NCI-H1092 treated with DMSO at 0.1 percent for 48 hours (cell line): ENCODE results near the gene NMT2.

ENCODE experiments used
- DNase-seq: peaks from one replicate; lab custom pipeline; 2025; lab: John Stamatoyannopoulos, UW

Gene NMT2

DNA sequence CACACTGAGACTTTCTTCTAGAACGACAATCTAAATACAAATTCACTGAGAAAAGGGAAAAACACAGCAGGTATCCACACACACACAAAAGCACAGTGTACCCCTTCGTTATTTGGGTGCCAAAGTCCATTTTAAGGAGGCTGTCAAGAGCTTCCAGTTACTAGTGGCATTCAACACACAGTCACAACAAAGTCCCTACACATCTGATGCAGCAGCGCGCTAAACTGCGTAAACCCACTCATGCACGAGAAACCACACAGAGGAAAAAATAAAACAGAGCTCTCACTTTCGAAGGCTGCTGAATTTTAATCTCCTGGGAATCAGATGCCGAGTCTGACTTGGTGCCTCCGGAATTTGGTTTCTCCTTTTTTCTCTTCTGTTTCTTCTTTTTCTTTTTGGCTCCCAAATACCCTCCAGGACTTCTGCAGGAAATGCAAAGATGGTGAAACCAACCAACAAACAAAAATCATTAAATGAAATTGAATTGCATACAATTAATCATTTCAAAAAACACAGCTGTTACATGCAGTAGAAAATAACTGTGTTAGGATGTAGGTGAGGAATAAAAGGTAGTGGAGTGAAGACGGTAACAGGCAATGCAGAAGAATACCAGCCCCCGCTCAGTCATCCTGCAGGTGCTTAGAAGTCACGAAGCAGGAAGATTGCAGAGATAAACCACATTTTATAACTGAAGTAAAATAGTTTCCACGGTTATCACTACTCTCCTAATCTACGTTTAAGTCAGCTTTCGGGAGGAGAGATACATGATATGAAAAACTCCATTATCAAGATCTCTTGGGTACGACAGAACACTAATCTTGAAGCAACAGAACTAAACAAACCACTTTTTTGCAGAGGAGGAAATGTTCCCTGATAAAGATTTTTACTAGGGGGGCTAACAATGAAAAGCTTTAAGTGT lies 27.1 kb downstream of the NMT2 start:
- no peak for DNase-seq

DNA sequence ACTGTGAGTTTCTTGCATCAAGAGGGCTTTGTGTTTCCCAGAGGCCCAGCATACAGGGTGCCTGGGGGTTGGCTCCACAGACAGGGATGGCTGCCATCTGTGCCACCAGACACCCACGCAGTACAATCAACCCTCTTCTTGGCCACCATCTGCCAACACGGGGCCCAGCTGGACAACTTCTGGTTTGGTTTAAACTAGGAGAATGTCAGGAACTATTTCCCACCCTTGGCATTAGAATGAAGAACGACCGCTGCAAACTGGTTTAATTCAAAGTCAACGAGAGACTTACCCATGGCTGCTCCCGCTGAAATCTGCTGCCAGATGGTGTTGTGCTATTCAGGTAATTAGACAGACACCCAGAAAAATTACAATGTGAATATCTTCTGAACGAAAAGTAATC lies 27.8 kb downstream of the NMT2 start:
- DNase-seq = no peak

DNA sequence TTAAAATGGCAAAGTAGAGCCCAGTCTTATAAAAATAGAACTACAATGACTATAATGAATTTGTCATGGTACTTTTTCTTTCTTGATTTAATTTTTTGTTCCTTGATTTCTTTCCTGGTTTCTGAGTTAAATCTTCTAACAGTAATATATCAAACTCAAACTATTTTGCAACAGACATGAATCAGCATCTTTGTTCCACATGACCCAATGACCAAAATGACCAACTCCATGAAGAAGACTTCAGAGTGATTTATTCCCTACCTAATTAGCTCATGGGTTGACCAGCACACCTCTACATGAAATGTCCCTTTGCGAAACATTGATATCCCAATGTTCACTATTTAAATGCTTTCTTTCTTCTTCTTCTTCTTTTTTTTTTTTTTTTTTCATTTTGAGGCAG lies 30.9 kb downstream of the NMT2 start:
- no peak for DNase-seq

DNA sequence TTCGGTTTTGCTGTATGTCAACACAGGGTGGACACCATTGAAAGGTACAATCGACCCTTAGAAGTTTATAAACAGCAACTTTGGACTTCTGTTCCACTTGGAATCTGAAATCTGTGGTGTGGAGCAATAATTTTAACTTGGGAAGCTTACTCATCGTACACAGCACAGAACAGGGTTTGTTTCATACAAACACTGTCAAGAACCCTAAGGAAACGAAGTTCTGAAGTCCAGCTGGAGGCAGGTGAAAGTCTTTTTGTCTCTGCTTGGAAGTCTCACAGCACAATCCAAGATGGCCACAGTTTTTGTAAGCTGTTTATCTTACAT lies 31.5 kb downstream of the NMT2 start:
- no peak for DNase-seq

DNA sequence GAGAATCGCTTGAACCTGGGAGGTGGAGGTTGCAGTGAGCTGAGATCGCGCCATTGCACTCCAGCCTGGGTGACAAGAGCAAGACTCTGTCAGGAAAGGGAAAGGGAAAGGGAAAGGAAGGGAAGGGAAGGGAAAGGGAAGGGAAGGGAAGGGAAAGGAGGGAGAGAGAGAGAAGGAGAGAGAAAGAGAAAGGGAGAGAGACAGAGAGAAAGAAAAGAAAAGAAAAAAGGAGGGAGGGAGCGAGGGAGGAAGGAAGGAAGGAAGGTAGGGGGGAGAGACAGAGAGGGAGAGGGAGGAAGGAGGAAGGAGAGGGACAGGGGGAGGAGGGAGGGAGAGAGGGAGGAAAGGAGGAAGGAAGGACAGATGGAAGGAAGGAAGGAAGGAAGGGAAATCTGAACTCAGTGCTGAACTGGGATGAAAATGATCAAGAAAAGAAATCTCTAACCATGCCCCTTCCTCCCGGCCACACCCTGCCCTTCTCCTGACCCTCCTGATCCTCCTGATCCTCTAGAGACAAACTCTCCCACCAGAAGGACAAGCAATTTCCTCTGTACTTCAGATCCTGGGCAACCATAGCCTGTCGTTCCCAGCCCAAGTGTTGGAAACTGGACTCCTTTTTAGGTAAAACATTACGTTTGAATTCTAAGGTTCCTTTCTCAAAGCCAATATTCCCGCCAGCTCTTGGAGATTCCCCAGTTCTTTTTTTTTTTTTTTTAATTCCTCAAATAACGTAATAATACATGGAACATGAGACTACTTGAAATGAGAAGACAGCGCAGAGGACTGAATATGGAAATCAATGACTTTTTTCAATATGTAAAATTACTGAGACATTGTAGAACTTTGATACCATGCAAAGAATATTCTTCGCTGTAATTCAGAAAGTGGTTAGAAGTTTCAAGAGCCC lies 32.1 kb downstream of the NMT2 start:
- no peak for DNase-seq

DNA sequence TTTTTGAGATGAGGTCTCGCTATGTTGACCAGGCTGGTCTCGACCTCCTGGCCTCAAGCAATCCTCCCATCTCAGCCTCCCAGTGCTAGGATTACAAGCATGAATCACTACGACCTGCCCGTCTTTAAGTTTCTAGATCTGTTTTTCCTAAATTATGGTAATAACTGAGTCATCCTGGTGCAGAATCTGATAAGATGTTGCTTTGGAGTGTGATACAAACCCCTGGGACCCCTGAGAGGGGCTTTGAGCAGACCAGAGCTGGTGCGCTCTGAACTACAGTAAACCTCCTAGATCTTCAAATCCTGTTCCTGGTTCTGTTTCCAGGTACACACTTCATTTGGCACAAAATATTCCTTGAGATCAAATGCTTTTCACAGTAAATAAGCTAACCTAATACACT lies 37.2 kb downstream of the NMT2 start:
- DNase-seq = no peak

DNA sequence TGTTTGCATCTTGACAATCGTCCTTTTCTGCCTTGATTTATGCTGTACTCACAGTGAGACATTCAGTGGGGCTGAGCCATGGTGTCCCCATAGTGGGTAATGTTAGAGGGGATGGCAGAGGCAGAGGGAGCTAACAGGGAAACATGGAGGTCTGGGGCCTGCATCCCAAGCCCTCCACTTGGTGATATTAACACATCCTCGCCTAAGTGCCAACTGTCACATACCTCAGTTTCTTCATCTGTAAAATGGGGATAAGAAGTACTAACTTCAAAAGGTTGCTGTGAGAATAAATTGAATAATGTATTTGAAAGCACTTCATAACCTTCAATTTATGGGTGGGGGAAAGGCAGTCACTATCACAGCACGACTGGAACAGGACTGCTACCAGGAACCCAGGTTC lies 43.6 kb downstream of the NMT2 start:
- no peak for DNase-seq

DNA sequence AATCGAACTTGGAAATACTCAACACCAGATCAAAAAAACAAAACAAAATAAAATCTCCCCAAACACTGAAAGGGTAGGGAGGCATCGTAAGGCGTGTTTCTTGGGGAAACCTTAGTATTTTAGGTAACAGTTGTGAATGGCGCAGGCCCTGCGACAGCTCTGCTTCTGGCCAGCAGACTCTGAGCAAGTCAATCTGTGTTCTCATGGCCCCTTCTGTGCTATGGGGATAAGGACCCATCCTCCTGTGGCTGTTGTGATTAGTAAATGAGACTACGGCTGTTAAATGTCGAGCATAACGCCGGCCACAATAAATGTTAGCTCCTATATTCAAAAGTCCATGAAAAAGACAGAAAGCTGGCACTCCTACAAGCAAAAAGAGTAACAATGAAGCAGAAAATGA lies 44.3 kb downstream of the NMT2 start:
- DNase-seq = no peak

DNA sequence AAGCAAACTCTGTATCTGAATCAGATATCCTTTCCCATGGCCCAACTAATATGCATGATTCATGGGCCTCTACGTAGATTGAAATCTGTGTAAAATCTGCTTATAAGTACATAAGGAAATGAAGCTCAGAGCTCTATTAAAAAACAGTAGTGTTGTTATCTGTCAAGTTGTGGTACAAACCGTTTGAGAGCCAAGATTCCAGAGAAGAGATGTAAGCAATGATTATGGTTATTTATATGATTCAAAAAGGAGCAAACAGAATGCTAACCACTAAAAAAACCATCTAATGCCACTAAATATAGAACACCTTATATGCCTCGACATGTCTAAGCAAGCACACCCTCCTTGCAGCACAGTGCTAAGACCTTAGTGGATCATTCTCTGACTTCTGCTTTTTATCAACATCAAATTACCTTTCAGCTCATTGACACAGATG lies 44.7 kb downstream of the NMT2 start:
- no peak for DNase-seq

DNA sequence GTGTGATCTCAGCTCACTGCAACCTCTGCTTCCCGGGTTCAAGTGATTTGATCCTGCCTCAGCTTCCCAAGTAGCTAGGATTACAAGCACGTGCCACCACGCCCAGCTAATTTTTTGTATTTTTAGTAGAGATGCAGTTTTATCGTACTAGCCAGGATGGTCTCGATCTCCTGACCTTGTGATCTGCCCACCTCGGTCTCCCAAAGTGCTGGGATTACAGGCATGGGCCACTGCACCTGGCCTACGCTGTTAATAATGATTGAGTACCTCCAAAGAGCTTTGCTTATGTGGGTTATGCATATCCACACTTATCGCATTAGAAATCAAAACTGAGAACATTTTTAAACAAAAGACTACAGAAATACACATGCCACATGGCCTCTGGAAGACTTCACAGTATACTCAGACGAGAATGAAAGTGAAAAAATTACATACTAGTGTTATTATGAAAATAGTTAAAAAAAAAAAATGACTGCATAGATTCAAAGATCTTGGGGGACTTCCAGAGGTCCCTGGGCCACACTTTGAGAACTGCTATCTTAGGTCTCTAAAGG lies 45.9 kb downstream of the NMT2 start:
- DNase-seq = no peak

DNA sequence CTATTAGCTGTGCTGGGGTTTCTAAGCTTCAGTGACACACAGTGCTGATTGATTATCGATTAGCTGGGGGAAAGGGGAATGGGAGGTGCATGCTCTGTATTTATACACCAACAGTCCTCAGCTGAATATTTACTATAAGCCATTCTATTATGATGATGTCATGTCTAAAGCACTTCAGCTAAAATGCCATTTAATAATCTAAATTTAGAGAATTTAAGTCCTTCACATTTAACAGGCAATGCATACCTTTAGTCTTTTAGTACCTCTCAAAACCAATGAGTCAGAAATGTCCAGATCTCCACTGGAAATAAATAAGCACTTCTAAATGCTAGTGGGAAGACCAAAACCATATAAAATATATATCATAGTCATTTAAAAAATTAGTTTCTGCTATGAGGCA lies 46.8 kb downstream of the NMT2 start:
- DNase-seq = no peak

DNA sequence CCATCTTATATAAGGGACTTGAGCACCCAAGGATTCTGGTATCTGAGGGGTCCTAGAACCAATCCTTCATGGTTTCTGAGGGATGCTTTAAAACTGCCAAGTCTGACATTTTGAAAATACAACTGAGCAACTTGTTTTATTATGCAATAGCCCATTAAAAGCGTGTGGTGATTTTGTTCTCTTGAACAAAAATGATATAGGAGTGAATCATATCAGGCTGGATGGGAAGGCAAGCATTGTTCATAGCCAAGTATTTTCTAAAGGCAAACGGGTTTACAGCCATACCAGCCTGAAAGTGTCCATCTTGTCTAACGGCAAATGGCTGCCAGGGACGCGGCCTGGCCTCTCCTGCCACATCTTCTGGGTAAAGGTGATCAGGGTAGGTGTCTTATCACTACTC lies 48.0 kb downstream of the NMT2 start:
- no peak for DNase-seq

DNA sequence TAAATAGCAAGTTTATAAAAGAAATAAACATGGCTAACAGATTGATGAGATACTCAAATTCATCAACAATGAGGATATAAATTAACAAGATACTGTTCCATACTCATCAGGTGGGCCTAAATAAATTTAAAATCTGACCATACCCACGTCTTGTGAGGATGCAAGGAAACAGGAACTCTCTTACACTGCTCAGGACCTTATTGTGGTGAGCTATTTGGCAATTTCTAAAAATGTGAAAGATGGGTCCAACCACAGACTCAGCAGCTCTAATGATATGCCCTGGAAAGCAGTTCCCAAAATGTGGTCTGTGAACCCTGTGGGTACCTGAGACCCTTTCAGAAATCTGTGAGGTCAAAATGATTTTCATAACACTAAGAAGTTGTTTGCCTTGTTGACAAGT lies 49.9 kb downstream of the NMT2 start:
- DNase-seq = no peak

DNA sequence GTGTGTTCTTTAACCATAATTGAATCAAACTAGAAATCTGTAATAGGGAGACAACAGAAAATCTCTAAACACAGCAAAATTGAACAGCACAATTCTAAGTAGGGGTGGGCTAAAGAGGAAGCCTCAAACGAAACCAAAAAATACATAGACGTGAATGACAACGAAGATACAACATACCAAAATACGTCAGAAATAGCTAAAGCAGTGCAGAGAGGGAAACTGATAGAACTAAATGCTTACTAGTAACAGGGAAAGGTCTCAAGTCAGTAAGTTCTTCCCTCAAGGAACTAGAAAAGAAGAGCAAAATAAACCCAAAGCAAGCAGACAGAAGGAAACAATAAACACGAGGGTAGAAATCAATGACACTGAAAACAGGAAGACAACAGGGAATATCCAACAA lies 52.3 kb downstream of the NMT2 start:
- no peak for DNase-seq

DNA sequence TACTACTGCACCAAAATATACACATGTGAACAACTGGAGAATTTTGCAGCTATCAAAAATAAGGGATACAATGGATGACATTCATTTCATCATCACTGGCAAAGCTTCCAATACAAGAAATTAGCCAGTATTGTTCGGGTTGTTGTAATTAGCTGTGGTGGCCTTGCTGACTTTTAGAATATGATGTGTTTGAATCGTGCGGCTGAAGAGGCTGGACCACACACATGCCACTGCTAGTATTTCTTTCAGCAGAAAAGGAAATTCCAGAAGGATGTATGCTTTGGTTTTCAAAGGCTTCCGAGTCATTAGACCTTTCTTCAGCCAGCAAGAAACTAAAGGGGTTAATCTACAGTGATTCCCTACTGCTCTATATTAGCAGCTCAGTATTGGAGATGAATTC lies 54.7 kb downstream of the NMT2 start:
- no peak for DNase-seq

DNA sequence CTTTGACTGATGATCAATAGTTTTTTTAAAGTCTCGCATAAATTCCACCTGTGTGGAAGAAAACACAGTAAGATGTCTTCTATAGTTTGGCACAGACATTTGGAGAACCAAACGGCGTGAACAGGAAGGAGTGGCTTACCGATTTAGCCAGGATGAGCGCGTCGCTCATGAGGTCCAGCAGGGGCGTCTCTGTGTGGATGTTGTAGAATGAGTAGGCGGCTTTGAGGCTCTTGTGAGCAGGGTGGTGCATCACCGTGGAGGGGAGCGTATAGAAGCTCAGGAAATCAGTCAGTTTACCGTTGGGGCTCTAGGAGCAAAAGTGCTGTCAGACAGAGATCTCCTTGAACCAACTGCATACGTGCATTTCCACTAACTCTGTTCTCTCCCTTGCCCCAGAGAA lies 55.8 kb downstream of the NMT2 start:
- no peak for DNase-seq

DNA sequence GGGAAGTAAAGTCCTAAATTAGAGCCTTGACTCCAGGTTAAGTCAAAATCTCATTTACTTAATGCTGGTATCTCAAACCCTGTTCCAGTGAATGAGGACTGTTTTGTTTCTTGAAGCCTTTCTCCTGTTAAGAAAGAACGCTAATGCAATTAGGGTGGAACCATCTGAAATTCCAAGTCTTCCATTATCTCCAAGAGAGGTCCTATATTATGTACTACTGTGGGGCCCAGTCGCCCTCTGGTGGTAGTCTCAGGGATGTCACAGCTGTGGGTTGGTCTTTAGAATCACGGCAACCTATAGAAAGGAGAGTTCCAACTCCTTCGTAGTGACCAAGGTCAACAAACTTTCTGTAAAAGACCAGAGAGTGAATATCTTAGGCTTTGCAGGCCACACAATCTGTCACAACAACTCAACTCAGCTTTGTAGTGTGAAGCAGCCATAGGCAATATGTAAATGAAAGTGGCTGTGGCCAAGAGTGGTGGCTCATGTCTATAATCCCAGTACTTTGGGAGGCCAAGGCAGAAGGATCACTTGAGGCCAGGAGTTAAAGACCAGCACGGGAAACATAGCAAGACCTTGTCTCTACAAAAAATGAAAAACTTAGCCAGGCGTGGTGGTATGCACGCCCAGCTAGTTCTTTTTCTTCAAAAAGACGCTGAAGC lies 62.0 kb downstream of the NMT2 start:
- DNase-seq = peak; percentile 32

DNA sequence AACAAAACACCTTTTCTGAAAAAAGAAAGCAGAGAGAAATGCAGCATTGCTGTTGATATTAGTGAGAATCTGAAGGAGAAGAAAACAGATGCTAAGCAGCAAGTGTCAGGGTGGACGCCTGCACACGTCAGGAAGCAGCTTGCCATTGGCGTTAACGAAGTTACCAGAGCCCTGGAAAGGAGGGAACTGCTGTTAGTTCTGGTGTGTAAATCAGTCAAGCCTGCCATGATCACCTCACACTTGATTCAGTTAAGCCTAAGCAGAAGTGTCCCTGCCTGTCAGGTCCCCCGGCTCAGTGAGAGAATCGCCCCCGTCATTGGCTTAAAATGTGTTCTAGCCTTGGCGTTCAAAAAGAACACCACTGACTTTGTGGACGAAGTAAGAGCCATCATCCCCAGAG lies 65.0 kb downstream of the NMT2 start:
- DNase-seq = no peak

DNA sequence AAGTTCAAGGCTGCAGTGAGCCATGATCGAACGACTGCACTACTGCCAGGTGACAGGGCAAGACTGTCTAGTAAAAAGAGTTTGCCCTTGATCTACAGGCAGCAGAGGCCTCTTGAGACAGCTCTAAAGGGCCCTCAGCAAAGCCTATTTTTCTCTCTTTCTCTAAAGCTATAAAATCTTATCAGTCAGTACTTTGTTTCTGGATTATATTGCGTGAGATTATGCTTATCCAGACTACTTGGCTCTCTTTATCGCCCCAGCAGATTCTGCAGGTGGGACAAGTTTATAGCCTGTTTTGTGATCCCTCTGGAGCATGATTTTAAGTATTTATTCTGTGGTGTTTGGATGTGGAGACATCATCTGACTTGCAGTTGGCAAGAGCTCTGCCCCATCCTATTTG lies 68.6 kb downstream of the NMT2 start:
- DNase-seq = no peak

DNA sequence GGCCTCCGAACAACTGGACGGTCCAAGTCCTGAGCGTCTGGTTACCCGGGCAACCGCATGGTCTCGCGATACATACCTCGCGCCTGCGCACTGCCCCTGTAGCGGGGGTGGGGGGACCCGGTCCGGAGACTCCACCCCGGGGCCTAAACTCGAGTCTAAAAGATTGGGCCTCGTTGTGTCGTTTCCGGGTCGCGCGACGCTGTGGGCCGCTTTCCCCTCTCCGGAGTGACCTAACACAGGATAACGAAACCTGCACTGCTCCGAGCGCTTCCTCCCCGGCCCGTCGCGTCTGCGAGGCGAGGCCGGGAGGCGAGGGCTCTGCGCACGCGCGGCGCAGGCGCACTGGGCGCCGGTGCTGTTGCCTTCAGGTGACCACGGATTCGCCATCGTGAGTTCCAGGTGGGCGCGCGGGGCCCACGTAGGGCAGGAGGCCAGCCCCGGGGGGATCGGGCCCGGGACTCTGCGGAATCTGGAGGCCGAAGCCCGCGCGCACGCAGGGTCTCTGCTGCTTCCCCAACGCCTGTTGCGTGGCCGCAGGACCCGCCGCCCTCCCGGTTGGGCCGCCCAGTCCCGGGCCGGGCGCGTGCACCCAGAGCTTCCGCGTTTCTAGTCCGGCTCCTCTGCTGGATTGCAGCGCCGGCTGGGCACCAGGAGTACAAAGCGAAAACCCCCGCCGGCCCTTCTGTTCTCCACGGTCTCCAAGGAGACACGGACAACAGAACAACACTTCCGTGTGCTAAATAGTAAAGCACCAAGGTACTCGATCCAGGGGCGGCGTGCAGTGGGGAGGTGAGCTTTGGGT lies 71.3 kb downstream of the NMT2 start, which contains the start of gene RPP38:
Gene RPP38, plus strand, starts transcription at position 345 of the 802 bp plus-strand sequence. CDS start 5,960 bp downstream, outside the sequence.
- DNase-seq = peak; percentile 92

DNA sequence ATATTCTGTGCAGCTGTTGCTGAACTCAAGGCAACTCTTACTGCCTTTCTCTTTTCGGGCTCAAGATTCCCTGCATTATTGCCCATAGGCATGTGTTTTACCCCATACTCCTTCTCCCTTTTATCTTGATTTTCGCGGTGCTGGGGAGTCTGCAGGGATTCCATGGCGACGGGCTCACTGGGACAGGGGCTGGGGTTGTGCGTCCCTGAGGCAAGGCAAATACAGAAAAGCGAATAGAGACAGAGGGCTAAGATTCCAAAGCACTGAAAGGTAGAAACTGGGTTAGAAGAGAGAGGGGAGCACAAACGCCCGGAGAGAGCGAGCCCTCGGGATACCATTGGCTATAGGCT lies 71.9 kb downstream of the NMT2 start:
- no peak for DNase-seq
